Stomach (tissue), 4 donors: ENCODE results near the gene SCYGR4.

Experiments used
- EP300 ChIP-seq: sonication (generic); formaldehyde crosslinking; IDR thresholded peaks from one replicate; pipeline ENCODE4 v1.6.1; 2017; ENCODE audit warnings: antibody characterized with exemption
- POLR2A ChIP-seq, 4 donors: fragments of 450-650 bp; IDR thresholded peaks; one replicate each; pipeline ENCODE4 v1.6.1; 2016; ENCODE audit warnings: antibody characterized with exemption in 4 of 4, control low read depth in 2 of 4, mild to moderate bottlenecking in 1 of 4, moderate library complexity in 1 of 4
- POLR2AphosphoS5 ChIP-seq, 3 donors: sonication (generic); formaldehyde crosslinking; IDR thresholded peaks; one replicate each; pipeline ENCODE4 v1.6.1; 2016; ENCODE audit warnings: antibody characterized with exemption in 3 of 3
- TF ChIP-seq, protein P1 (sequence below), 7 experiments: fragments of 450-650 bp in 4 of 7; fragments of 200-600 bp in 3 of 7; sonication (generic) in 3 of 7; IDR thresholded peaks; one replicate each; pipeline ENCODE4 v1.5.1; 2016 to 2019; ENCODE audit warnings: antibody characterized with exemption in 7 of 7, control low read depth in 2 of 7, mild to moderate bottlenecking in 1 of 7

DNA sequence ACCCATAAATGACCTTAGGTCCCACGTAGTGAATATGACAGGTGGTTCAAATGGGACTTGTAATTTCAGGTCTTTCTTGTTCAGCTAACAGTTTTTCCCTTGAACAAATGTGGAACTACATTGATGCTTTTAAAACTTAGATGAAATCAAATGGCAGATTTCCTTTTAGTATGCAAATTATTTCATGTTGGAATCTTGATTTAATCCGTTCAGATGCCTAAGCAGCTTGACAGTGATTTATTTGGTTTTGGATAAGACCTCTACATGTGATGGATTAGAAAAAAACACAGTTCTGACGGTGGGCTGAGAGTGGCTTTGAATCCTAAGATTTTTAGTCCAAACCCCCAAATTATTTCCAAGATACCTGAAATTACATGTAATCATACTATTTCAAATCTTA, 16.9 kb downstream of the SCYGR4 start:
- TF ChIP-seq, protein P1, sequence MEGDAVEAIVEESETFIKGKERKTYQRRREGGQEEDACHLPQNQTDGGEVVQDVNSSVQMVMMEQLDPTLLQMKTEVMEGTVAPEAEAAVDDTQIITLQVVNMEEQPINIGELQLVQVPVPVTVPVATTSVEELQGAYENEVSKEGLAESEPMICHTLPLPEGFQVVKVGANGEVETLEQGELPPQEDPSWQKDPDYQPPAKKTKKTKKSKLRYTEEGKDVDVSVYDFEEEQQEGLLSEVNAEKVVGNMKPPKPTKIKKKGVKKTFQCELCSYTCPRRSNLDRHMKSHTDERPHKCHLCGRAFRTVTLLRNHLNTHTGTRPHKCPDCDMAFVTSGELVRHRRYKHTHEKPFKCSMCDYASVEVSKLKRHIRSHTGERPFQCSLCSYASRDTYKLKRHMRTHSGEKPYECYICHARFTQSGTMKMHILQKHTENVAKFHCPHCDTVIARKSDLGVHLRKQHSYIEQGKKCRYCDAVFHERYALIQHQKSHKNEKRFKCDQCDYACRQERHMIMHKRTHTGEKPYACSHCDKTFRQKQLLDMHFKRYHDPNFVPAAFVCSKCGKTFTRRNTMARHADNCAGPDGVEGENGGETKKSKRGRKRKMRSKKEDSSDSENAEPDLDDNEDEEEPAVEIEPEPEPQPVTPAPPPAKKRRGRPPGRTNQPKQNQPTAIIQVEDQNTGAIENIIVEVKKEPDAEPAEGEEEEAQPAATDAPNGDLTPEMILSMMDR (IDR thresholded peaks at IDR 0.05): no peak
- TF ChIP-seq EP300: no peak
- TF ChIP-seq POLR2AphosphoS5 (IDR thresholded peaks at IDR 0.05): no peak
- TF ChIP-seq POLR2A (IDR thresholded peaks at IDR 0.05): no peak
